ENCODE measurements around the gene TCN1.

The TCN1 gene

DNA sequence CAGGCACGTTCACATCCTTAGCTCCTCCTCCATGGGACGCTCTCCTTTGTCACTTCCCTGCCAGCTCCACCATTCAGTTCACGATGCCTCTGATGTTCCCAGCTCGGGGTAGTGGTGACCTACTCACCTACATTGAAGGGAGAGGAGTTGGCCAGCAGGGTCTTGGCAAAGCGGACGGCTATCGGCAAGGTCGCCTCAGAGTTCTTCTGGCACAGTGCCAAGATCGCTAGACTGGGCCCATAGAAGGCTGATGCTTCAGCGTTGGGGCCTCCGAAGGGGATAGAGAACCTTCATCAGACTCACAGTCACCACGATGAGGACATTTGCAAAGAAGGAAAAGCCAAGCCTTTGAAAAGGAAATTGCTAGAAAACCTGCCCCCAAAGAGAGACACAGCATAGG, 24.0 kb downstream of the TCN1 start:
- H3K4me3 ChIP-seq (ENCODE audit: low read length) = no peak overlapping the region
- H3K4me2 ChIP-seq (ENCODE audit: low read length) = no peak overlapping the region
- peaks cover under 1% of the 10 kb centered on the region; the same call in 1 of the 2 replicates for H3K27me3 ChIP-seq (ENCODE audit: low read depth, low read length)
- H2AFZ ChIP-seq (ENCODE audit: low read depth, low read length) = no peak overlapping the region
- H3K27ac ChIP-seq (ENCODE audit: low read length) = no peak overlapping the region
- TF ChIP-seq CTCF (IDR thresholded peaks at IDR 0.05; ENCODE audit: low read depth, low read length) (no peak), EZH2phosphoT487 (IDR thresholded peaks at IDR 0.05; ENCODE audit: low read depth) (no peak)
- no peaks in the 10 kb centered on the region for H3K4me1 ChIP-seq (ENCODE audit: low read length)
- no peaks in the 10 kb centered on the region for H3K9me3 ChIP-seq (ENCODE audit: insufficient read depth, low read length)
- H3K9ac ChIP-seq (ENCODE audit: low read length) = no peak overlapping the region
- H3K79me2 ChIP-seq (ENCODE audit: low read length) = no peaks in the 10 kb centered on the region
- H3K36me3 ChIP-seq (replicated peaks; ENCODE audit: low read depth, low read length) = no peaks in the 10 kb centered on the region
- H4K20me1 ChIP-seq (ENCODE audit: insufficient read depth, low read length) = no peaks in the 10 kb centered on the region

- Histone ChIP-seq H3K36me3 (replicated peaks; ENCODE audit: low read depth, low read length) (no peaks in the 10 kb centered on the region), H3K4me1 (ENCODE audit: low read length) (no peaks in the 10 kb centered on the region), H2AFZ (ENCODE audit: low read depth, low read length) (no peak overlapping the region), H3K79me2 (ENCODE audit: low read length) (no peaks in the 10 kb centered on the region), H3K9me3 (ENCODE audit: insufficient read depth, low read length) (no peaks in the 10 kb centered on the region), H3K9ac (ENCODE audit: low read length) (no peak overlapping the region), H4K20me1 (ENCODE audit: insufficient read depth, low read length) (no peaks in the 10 kb centered on the region), H3K27me3 (ENCODE audit: low read depth, low read length) (peaks cover 6% of the 10 kb centered on the region; the same call in 1 of the 2 replicates), H3K4me2 (ENCODE audit: low read length) (no peak overlapping the region), H3K27ac (ENCODE audit: low read length) (no peak overlapping the region), H3K4me3 (ENCODE audit: low read length) (no peak overlapping the region)
- TF ChIP-seq EZH2phosphoT487 (IDR thresholded peaks at IDR 0.05; ENCODE audit: low read depth) (no peak), CTCF (IDR thresholded peaks at IDR 0.05; ENCODE audit: low read depth, low read length) (no peak)
Measured at GRCh38 chr11:59841514-59841913, 24.8 kb downstream of the TCN1 start.

GRCh38 chr11:59839615-59840014, 26.7 kb downstream of the TCN1 start:
- Histone ChIP-seq H3K27me3 (ENCODE audit: low read depth, low read length) (peaks cover 6% of the 10 kb centered on the region; the same call in 1 of the 2 replicates), H2AFZ (ENCODE audit: low read depth, low read length) (no peak overlapping the region), H3K9ac (ENCODE audit: low read length) (no peak overlapping the region), H4K20me1 (ENCODE audit: insufficient read depth, low read length) (no peaks in the 10 kb centered on the region), H3K4me2 (ENCODE audit: low read length) (no peak overlapping the region), H3K9me3 (ENCODE audit: insufficient read depth, low read length) (no peaks in the 10 kb centered on the region), H3K79me2 (ENCODE audit: low read length) (no peaks in the 10 kb centered on the region), H3K4me1 (ENCODE audit: low read length) (no peaks in the 10 kb centered on the region), H3K27ac (ENCODE audit: low read length) (no peak overlapping the region), H3K4me3 (ENCODE audit: low read length) (no peak overlapping the region), H3K36me3 (replicated peaks; ENCODE audit: low read depth, low read length) (no peaks in the 10 kb centered on the region)
- TF ChIP-seq EZH2phosphoT487 (IDR thresholded peaks at IDR 0.05; ENCODE audit: low read depth) (no peak), CTCF (IDR thresholded peaks at IDR 0.05; ENCODE audit: low read depth, low read length) (no peak)

DNA sequence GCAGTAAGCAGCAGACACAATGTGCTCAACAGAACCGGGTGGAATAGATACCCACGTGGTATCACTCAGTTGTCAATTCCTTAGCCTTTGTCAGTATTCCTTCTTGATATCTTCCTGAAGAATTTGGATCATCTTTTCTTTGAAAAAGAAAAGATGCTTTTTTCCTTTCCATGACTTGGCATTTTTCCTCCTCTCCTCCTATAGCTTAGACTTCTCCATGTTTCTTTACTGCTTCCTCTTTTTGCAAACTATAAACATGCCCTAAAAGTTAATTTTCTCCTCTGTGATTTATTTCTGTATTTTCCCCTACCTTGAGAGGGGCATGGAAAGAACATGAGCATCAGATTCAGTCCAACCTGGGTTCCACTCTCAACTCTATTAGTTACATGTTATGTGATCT, 32.7 kb downstream of the TCN1 start:
- Histone ChIP-seq H3K27ac (ENCODE audit: low read length) (no peak overlapping the region), H4K20me1 (ENCODE audit: insufficient read depth, low read length) (no peaks in the 10 kb centered on the region), H3K27me3 (ENCODE audit: low read depth, low read length) (peaks cover 6% of the 10 kb centered on the region; the same call in 1 of the 2 replicates), H2AFZ (ENCODE audit: low read depth, low read length) (no peak overlapping the region), H3K36me3 (replicated peaks; ENCODE audit: low read depth, low read length) (no peaks in the 10 kb centered on the region), H3K9ac (ENCODE audit: low read length) (no peak overlapping the region), H3K4me2 (ENCODE audit: low read length) (no peak overlapping the region), H3K79me2 (ENCODE audit: low read length) (no peaks in the 10 kb centered on the region), H3K4me3 (ENCODE audit: low read length) (no peak overlapping the region), H3K9me3 (ENCODE audit: insufficient read depth, low read length) (no peaks in the 10 kb centered on the region), H3K4me1 (ENCODE audit: low read length) (no peaks in the 10 kb centered on the region)
- TF ChIP-seq EZH2phosphoT487 (IDR thresholded peaks at IDR 0.05; ENCODE audit: low read depth) (no peak), CTCF (IDR thresholded peaks at IDR 0.05; ENCODE audit: low read depth, low read length) (no peak)

All from OCI-LY3 (cell line).